GM12865 (cell line): ENCODE results near the gene KY.

ENCODE experiments used
- DNase-seq: peaks from one replicate; pipeline ENCODE4 v3.0.0; 2010; ENCODE audit warnings: low read depth
- H3K4me3 ChIP-seq: 2 replicates; pipeline ENCODE4 v1.5.1; 2011; ENCODE audit warnings: mild to moderate bottlenecking, low read depth, low read length, control low read depth
- CTCF ChIP-seq: IDR thresholded peaks from 2 replicates; pipeline ENCODE4 v1.5.1; 2011; ENCODE audit warnings: low read length, control low read depth, low read depth, inconsistent platforms; ENCODE audit not compliant: insufficient read depth; ENCODE audit errors: missing control alignments

KY gene

DNA sequence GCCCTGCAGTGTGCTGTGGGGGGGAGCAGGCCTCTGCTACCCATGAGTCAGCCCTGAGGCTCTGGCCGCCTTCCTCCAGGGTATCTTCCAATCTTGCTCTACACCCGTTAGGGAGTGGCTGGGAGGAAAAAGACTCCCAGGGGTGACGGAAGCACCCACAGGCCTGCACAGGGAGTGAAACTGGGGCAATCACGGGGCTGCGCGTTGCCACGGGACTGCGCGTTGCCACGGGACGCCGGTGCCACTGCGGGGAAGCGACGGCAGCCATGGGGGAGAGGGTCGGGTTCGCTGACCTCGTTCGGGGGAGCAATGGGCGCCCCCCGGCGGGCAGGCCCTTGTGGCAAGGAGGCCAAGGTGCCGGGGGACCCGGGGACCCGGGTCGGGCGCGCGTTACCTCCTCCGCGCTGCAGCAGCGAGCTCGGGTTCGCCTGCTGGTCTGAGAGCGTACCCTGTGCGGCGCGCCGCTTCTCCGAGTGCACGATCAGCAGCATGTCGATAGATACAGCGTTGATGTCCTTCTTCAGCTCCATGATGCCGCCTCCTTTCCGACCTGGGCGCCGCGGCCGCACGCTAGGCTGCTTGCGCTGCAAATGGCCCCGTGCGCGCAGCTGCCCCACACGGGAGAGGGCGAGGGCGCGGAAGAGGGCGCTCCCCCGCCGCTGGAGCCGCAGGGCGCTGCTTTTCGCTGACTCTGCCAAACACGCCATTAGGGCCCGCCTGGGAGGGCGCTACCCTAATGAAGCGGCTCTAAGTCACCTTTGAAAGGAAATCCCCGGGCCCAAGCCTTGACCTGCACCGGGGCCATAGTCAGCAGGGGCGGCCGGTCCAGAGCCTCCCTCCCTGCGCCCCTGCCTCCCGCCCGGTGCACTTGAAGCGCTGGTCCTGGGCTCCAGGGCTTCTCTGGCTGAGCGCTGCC is at the start of gene KY:
KY (minus strand) TSS at position 592 of the 916 bp plus-strand sequence; CDS start at position 530, 62 bp downstream.
- no peak within 1 kb of the TSS for H3K4me3 ChIP-seq
- TF ChIP-seq CTCF, result no peak
- DNase-seq, result no peak

DNA sequence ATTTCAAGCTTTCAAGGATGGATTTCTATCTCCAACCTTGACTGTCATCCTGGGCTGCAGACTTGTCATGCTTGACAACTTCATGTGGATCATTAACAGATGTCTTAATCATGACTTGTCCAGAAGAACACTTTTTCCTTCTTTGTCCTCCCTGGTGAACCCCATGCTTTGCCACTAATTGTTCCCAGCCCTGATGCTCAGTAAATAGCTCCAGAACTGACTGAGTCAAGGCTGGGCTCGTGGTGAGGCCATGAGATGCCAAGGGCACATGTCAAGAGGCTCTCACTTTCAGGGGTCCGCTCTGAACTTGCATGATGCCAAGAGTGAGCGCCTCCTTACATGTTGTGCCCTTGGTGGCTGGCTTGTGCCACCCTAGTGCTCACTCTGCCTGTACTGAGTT is 48.9 kb upstream of the KY start:
- no peak for TF ChIP-seq CTCF
- no peak overlapping the region for H3K4me3 ChIP-seq
- DNase-seq, result no peak

GRCh38 chr3:134699141-134699711 is 48.4 kb upstream of the KY start:
- no peak for DNase-seq
- no peak for TF ChIP-seq CTCF
- no peak overlapping the region for H3K4me3 ChIP-seq

DNA sequence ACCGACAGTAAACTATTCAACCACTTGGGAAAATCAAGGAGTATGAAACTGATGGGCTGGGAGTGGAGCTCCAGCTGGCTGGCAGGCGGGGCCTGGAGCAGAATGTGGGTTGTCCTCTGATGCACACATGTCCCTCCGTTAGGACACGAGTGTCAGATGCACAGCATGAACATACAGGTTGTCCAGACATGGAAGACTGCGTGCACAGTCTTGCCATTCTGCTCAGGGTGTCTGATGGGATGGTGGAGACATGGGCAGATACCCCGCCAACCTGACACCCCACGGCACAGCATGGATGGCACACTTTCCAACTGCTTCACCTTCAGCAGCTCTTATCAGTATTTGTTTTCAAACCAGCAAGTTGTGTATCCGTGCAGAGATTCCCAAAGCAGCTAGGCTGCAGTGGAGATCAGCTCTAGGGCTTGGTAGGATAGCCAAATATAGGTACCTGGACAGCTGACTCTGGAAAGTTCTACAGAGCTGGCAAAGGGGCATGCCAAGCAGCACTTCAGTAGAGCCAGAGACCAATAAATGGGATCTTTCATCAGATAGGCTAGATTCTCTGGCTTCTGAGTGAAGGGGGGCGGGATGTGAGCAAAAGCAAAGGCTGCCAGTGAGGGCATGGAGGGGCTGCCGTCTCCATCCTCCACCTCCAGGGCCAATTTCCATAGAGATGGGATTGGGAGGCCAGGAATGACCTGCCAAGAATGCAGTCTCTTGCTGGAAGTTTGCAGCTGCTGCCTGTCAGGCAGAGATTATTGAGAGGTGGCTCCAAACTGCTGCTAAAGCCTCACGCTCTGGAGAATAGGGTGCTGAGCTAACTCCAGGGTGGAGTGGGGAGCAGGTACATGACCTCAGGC is 47.2 kb upstream of the KY start:
- TF ChIP-seq CTCF, result no peak
- H3K4me3 ChIP-seq, result no peak overlapping the region

DNA sequence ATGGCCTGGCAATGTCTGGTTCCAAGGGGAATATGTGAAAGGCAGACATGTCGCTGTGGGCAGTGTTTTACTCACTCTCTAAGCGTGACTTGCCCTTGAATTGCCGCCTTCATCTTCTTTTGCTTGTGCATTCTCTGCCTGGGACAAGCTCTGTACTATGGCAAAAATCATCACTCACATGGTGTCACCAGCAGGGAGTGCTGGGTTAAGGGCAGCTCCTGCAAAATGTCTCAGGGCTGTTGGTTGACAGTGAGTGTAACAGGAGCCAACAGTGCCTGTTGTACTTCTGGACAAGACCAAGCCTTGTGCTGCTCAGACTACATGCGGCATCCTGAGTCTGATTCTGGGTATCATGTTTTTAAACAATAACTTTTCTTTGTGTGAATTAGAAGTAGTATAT is 45.3 kb upstream of the KY start:
- no peak overlapping the region for H3K4me3 ChIP-seq
- DNase-seq, result no peak
- TF ChIP-seq CTCF, result no peak

More for the DNA sequence above, 47.2 kb upstream of the KY start:
- DNase-seq, result no peak

- no peak for DNase-seq
- H3K4me3 ChIP-seq, result no peak overlapping the region
- TF ChIP-seq CTCF, result no peak
Measured at GRCh38 chr3:134694946-134695543, 44.2 kb upstream of the KY start.
